Tongue (tissue), 3 donors: ENCODE results near the gene POTEE. TPM values are rescaled to one million over a fixed set of nuclear protein-coding genes. Genes with fewer than 3 reads are reported as not detected.
A peak's percentile ranks its signal among the peaks of the same experiment; 100 is the strongest.
"Not testable (repeated sequence)": the region's sequence is repeated elsewhere in the genome, so short reads cannot be mapped to it uniquely, and the experiment has no call there.

Experiments used
- DNase-seq: peaks from one replicate; pipeline ENCODE4 v3.0.0-alpha.2; 2015
- small RNA-seq: library from RNA; depleted of rRNA; stranded (forward); fragments of <200 nt; gene quantifications from one replicate; pipeline ENCODE3, GENCODE V24; 2014; ENCODE audit warnings: low replicate concordance
- total RNA-seq: library from RNA; depleted of rRNA; stranded (reverse); fragments of >200 nt; gene quantifications from one replicate; pipeline ENCODE4 v1.2.3, GENCODE V29; 2014

The POTEE gene
- total RNA-seq, result not detected

DNA sequence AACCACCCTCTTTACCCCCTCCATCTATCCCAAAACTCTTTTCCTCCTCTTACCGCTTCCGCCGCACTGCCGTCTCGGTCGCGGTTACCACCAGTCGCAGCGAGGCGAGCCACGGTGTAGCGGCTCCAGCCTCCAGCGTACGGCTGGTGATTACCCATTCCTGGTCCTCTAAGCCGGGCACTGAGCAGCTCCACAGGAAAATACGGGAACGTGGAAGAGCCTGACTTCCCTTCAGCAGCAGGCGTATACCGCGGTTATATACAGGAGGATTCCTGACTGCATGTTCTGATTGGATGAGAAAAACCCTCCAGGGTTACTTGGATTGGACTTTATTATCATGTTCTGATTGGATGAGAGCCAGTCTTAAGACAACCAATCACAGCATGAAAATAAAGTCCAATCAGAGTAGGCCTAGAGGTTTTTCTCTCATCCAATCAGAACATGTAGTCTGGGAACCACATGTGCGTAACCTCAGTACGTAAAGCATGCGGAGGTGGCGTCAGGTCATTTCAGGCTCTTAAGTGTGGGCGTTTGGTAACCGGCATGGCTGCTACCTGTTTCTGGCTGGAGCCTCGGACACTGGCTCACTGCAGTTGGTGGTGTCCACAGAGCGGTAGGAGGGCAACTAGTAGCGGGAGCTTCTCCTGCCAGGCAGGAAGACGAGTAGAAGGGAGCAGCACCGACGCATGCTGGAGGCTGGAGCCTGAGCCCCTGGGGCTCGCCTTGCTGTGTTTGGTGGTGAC lies at the start of gene POTEE:
Gene POTEE (plus strand): TSS at position 507 of the 743 bp plus-strand sequence. CDS start 8,867 bp downstream, outside the sequence.
- not testable (repeated sequence) for DNase-seq

DNA sequence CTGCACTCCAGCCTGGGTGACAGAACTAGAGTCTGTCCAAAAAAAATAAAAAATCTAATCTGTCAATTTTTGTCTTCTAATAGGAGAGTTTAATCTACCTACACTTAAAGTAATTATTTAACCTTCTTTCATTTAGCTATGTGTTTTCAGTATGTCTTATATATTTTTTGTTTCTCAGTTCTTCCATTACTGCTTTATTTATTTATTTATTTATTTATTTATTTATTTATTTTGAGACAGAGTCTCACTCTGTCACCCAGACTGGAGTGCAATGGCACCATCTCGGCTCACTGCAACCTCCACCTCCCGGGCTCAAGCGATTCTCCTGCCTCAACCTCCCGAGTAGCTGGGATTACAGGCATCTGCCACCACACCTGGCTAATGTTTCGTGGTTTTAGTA lies 43.8 kb upstream of the POTEE start:
- DNase-seq, result not testable (repeated sequence)

DNA sequence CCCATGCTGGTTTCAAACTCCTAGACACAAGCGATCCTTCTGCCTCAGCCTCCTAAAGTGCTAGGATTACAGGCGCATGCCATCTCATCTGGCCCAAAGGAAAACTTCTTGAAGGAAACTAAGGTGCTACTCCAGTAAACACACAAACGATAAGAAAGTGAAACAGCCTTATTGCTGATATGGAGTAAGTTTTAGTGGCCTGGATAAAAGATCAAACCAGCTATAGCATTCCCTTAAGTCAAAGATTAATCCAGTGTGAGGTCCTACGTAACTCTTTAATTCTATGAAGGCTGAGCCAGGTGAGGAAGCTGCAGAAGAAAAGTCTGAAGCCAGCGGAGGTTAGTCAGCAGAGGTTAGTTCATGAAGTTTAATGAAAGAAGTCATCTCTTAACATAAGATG lies 40.8 kb upstream of the POTEE start:
- DNase-seq, result no peak

- peak; percentile 16 for DNase-seq
Measured at GRCh38 chr2:131178050-131178449, 31.3 kb upstream of the POTEE start.

DNA sequence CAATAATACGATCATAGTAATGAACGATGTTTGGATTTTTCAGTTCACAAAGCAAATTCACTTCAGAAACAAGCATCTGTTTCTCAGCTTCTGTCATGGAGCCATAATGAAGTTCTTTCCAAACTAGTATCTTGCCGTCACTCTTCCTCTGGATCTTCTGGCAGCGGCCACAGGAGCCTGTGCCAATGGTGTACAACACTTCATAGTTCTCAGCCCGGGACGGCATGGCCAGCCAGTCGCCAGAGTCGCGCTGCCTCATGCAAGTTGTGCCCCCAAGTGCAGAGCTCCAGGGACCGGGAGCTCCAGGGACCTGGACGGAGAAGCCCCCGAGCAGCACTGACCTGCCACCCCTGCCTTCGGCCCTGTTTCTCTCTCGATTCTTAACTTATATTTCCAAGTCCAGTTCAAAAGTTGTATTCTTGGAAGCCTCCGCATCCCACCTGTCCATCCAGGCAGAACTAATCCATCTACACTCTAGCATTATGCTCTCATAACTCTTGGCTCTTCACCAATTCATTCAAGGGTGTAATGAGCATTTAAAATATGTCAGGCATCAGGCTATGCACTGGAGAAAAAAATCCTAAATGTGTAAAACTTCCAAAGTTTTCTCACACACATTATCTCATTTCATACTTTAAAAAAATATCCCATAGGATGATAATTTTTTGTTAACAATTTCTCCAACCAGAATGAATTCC lies 30.5 kb upstream of the POTEE start:
- peak; percentile 77 for DNase-seq

- DNase-seq, result not testable (repeated sequence)
Measured at GRCh38 chr2:131181451-131181850, 27.9 kb upstream of the POTEE start.

DNA sequence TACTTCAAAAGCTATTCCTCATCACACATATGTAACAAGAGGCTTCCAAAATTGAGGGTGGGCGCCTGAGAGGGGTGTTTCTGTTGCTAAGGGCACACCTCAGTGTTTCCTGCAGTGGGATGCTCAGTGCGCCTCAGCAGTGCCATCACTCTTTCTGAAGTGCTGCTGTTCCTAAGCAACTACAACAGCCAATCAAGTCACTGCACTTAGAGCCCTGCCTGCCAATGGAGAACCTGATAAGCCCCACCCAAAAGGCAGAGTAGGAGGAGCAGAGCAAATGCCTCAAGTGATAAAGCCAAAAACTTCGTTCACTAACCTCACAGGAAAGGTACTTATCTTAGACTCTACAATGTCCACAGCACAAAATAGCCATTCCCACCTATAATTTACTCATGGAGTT lies 15.9 kb upstream of the POTEE start:
- not testable (repeated sequence) for DNase-seq

DNA sequence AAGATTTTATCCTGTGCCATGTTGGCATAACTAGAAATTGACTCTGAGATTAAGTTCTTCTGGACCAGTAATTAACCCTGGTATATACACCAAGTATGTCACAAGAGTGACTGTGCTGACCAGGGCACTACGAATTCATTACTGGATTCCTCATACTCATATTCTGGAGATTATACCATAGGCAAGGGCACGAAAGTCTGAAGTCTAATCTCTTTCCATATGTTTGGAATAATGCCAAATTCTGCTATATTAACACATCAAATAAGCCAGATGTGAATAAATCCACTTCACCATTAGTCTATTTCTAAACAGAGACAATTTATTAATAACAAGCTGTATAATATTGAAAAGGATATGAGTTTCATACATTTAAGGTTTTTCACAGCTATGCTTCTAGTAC lies 13.2 kb upstream of the POTEE start:
- DNase-seq, result not testable (repeated sequence)

- DNase-seq, result no peak
Measured at GRCh38 chr2:131201098-131201497, 8.2 kb upstream of the POTEE start.

DNA sequence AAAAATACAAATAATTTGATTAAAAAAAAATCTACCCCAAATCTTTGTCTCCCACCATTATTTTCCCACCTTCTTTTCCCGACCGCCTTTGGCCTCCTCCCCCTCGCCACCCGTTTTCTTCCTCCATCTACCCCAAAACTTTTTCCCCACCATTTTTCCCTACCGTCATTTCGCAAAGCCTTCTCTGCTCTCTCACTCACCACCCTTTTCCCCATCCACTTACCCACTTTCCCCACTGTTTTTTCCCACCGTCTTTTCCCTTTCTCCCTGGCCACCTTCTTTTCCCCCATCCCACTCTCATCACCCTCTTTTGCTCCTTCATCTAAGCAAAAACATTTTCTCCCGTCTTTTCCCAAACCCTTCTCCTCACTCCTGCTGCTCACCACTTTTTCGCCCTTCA lies 1.5 kb upstream of the POTEE start:
- not testable (repeated sequence) for DNase-seq

- not testable (repeated sequence) for DNase-seq
Measured at GRCh38 chr2:131209773-131210104, 403 bp downstream of the POTEE start.

DNA sequence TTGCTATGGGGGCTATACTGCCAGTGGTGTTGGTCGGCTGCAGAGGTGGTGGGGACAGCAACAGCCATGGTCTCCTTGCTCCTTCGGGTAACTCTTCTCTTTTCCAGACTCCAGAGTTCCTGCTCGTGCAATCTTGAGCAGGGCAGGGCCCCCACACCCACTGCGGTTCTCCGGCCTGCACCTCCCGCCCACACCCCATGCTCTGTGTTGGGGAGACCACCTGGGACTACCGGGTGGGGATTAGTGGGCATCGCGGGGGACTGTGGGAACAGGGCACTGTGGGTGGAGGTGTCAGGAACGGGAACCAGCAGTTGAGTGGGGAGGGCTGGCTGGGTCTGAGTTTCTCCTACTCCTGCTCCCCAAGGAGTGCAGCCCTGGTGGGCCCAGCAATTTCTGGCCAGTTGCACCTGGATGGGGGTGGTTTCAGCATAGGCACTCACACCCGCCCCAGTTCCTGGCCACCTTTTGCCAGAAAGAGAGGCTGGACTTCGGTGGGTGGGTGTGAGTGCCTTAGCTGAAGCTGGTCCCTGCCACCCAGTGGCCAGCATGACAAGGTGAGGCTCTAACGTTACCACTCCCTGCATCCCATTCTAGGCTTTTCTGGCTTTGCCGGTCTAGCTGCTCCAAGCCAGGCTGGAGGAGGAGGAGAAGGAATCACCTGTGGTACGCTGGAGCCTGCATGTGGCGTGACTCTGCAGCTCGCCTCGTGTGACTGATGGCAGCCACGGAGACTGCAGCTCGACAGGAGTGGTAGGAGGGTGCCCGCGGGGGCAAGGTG lies 1.3 kb downstream of the POTEE start:
- not testable (repeated sequence) for DNase-seq

DNA sequence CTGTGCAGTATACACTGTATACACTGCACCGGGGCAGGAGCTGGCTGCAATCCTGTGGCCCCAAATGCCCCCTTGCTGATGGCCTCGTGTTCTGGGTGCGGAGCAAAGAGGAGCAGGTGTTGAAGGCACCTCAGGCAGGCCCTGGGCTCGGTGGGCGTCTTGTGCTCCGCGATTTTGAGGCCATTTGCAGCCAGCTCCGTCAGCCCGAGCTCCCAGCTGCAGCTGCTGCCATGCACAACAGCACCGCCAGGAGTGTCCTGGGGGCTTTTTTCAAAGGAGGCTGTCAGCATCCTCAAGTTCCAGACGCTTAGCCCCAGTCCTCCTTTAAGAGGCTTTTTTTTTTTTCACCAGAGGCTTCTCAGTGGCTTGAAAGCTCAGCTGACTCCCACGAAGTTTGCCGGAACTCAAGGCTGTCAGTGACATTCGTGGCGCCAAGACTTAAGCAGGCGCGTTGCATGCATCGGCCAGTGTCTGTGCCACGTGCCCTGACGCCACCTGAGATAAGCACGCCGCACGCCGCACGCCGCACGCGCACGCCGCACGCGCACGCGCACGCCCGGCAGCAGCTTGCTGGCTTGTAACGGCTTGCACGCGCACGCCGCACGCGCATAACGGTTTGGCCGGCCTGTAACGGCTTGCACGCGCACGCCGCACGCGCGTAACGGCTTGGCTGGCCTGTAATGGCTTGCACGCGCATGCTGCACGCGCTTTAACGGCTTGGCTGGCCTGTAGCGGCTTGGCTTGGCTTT lies 8.1 kb downstream of the POTEE start:
- DNase-seq, result not testable (repeated sequence)

GRCh38 chr2:131235543-131236449 lies 26.5 kb downstream of the POTEE start:
- DNase-seq, result peak; percentile 8

Small RNA genes lying within 50 kb of the gene (small RNA-seq; reads per million reads assigned to genes)
- gene AC009477.1, result not detected
- gene RNU6-127P, result not detected

Other genes starting within 250 kb of the POTEE start
- gene FAM168B, start 116.1 kb upstream of the POTEE start, total RNA-seq, result 104 TPM
- gene PLEKHB2, start 104.2 kb upstream of the POTEE start, total RNA-seq, result 74.4 TPM
- gene RAB6D, start 154.6 kb downstream of the POTEE start, total RNA-seq, result not detected